Measurements from ENCODE around the gene FER.

The FER gene

GRCh38 chr5:108810717-108811116, 63.0 kb downstream of the FER start:
- ChIA-PET POLR2A (ENCODE audit: low non-redundant PET) (no interaction called here), CTCF (no interaction called here)
- no peak for TF ChIP-seq CTCF (conservative IDR thresholded peaks at IDR 0.05; ENCODE audit: low read depth)
- H3K27ac ChIP-seq, result no peak overlapping the region
- no peak for DNase-seq (ENCODE audit: low spot score)

- CTCF ChIA-PET, result no interaction called here
Observed at GRCh38 chr5:108813673-108814072, 66.0 kb downstream of the FER start.

GRCh38 chr5:108814551-108814950, 66.9 kb downstream of the FER start:
- H3K27ac ChIP-seq, result no peak overlapping the region
- TF ChIP-seq CTCF (conservative IDR thresholded peaks at IDR 0.05; ENCODE audit: low read depth), result no peak
- ChIA-PET CTCF (no interaction called here), POLR2A (ENCODE audit: low non-redundant PET) (no interaction called here)
- no peak for DNase-seq (ENCODE audit: low spot score)

More at GRCh38 chr5:108813673-108814072, 66.0 kb downstream of the FER start:
- no peak overlapping the region for H3K27ac ChIP-seq
- TF ChIP-seq CTCF (conservative IDR thresholded peaks at IDR 0.05; ENCODE audit: low read depth), result no peak
- no peak for DNase-seq (ENCODE audit: low spot score)
- POLR2A ChIA-PET (ENCODE audit: low non-redundant PET), result no interaction called here

GRCh38 chr5:108818613-108819272, 71.0 kb downstream of the FER start:
- ChIA-PET CTCF (interaction anchor here (0.6 kb wide), 1 partner anchor 139 kb away, joined by 3 read pairs; no protein-coding TSS in a partner anchor), POLR2A (ENCODE audit: low non-redundant PET) (interaction anchor here (0.7 kb wide), 1 partner anchor 71 kb away, joined by 5 read pairs; no protein-coding TSS in a partner anchor)
- no peak for TF ChIP-seq CTCF (conservative IDR thresholded peaks at IDR 0.05; ENCODE audit: low read depth)
- H3K27ac ChIP-seq, result no peak overlapping the region
- DNase-seq (ENCODE audit: low spot score), result peak; percentile 77

GRCh38 chr5:108820983-108821382, 73.3 kb downstream of the FER start:
- DNase-seq (ENCODE audit: low spot score), result no peak
- TF ChIP-seq CTCF (conservative IDR thresholded peaks at IDR 0.05; ENCODE audit: low read depth), result no peak
- CTCF ChIA-PET, result no interaction called here
- POLR2A ChIA-PET (ENCODE audit: low non-redundant PET), result no interaction called here
- no peak overlapping the region for H3K27ac ChIP-seq

GRCh38 chr5:108822211-108822947, 74.7 kb downstream of the FER start:
- CTCF ChIA-PET, result no interaction called here

More at GRCh38 chr5:108822211-108822947, 74.7 kb downstream of the FER start:
- H3K27ac ChIP-seq, result no peak overlapping the region
- no peak for DNase-seq (ENCODE audit: low spot score)
- POLR2A ChIA-PET (ENCODE audit: low non-redundant PET), result no interaction called here
- TF ChIP-seq CTCF (conservative IDR thresholded peaks at IDR 0.05; ENCODE audit: low read depth), result no peak
